Endothelial cell (in vitro differentiated cells): ENCODE results near the gene PSMA7. TPM values are rescaled to one million over a fixed set of nuclear protein-coding genes. Genes with fewer than 3 reads are reported as not detected.
A peak's percentile ranks its signal among the peaks of the same experiment; 100 is the strongest.

Source experiments
- DNase-seq: peaks from one replicate; pipeline ENCODE4 v3.0.0; 2021; ENCODE audit warnings: low spot score
- H3K27ac Mint-ChIP-seq: one replicate; pipeline ENCODE4 v1.8.0; 2021; ENCODE audit warnings: mixed read lengths, inconsistent platforms; ENCODE audit not compliant: unreplicated experiment
- H3K27me3 Mint-ChIP-seq: one replicate; pipeline ENCODE4 v1.8.0; 2021; ENCODE audit warnings: mild to moderate bottlenecking, moderate library complexity, mixed read lengths, inconsistent platforms; ENCODE audit not compliant: unreplicated experiment
- H3K36me3 Mint-ChIP-seq: one replicate; pipeline ENCODE4 v1.8.0; 2021; ENCODE audit warnings: mild to moderate bottlenecking, low read depth, mixed read lengths, inconsistent platforms; ENCODE audit not compliant: unreplicated experiment
- H3K4me1 Mint-ChIP-seq: one replicate; pipeline ENCODE4 v1.8.0; 2021; ENCODE audit warnings: mild to moderate bottlenecking, mixed read lengths, inconsistent platforms; ENCODE audit not compliant: unreplicated experiment
- H3K4me3 Mint-ChIP-seq: one replicate; pipeline ENCODE4 v1.8.0; 2021; ENCODE audit warnings: mild to moderate bottlenecking, mixed read lengths, inconsistent platforms; ENCODE audit not compliant: unreplicated experiment
- H3K9me3 Mint-ChIP-seq: one replicate; pipeline ENCODE4 v1.8.0; 2021; ENCODE audit warnings: mixed read lengths, inconsistent platforms; ENCODE audit not compliant: unreplicated experiment
- CTCF ChIP-seq: fragments of 200-600 bp; sonication (generic); IDR thresholded peaks from one replicate; pipeline ENCODE4 v1.5.0; 2021; ENCODE audit warnings: antibody characterized with exemption; ENCODE audit not compliant: unreplicated experiment
- total RNA-seq: library from RNA; stranded (reverse); fragmentation: NEBNext Ultra II Directional; extraction: Animal tissue kit (Norgen Biotek cat#: 25700); gene quantifications from one replicate; pipeline ENCODE4 v1.2.1, GENCODE V29; 2021; ENCODE audit not compliant: unreplicated experiment

Gene PSMA7
- total RNA-seq, 1 donor from 2014 or later, result 302 TPM

GRCh38 chr20:62167474-62167873, 24.3 kb upstream of the PSMA7 start:
- H3K27me3 Mint-ChIP-seq, result peaks cover 4% of the 10 kb centered on the region
- no peak overlapping the region for H3K4me3 Mint-ChIP-seq
- H3K4me1 Mint-ChIP-seq, result peaks cover 5% of the 10 kb centered on the region
- peaks cover 6% of the 10 kb centered on the region for H3K36me3 Mint-ChIP-seq
- no peak overlapping the region for H3K27ac Mint-ChIP-seq
- no peaks in the 10 kb centered on the region for H3K9me3 Mint-ChIP-seq
- TF ChIP-seq CTCF, result no peak
- no peak for DNase-seq

- H3K4me1 Mint-ChIP-seq, result no peaks in the 10 kb centered on the region
- no peak for DNase-seq
- H3K36me3 Mint-ChIP-seq, result peaks cover 6% of the 10 kb centered on the region
- no peak overlapping the region for H3K27ac Mint-ChIP-seq
- TF ChIP-seq CTCF, result no peak
- no peak overlapping the region for H3K4me3 Mint-ChIP-seq
- H3K27me3 Mint-ChIP-seq, result peaks cover 9% of the 10 kb centered on the region
- H3K9me3 Mint-ChIP-seq, result no peaks in the 10 kb centered on the region
These were observed 22.7 kb upstream of the PSMA7 start for GRCh38 chr20:62165762-62166399.

GRCh38 chr20:62164879-62165761, 21.9 kb upstream of the PSMA7 start:
- H3K9me3 Mint-ChIP-seq, result no peaks in the 10 kb centered on the region
- DNase-seq, result no peak
- H3K27me3 Mint-ChIP-seq, result peaks cover 9% of the 10 kb centered on the region
- TF ChIP-seq CTCF, result no peak
- H3K4me1 Mint-ChIP-seq, result no peaks in the 10 kb centered on the region
- peak overlapping the region; percentile 63 for H3K4me3 Mint-ChIP-seq
- peak overlapping the region; percentile 25 for H3K27ac Mint-ChIP-seq
- H3K36me3 Mint-ChIP-seq, result peaks cover 6% of the 10 kb centered on the region

- Mint-ChIP-seq H3K27me3 (peaks cover 7% of the 10 kb centered on the region), H3K4me3 (no peak overlapping the region), H3K27ac (no peak overlapping the region), H3K4me1 (no peaks in the 10 kb centered on the region), H3K36me3 (peaks cover 6% of the 10 kb centered on the region), H3K9me3 (no peaks in the 10 kb centered on the region)
- no peak for DNase-seq
- TF ChIP-seq CTCF, result no peak
These were observed 21.0 kb upstream of the PSMA7 start for GRCh38 chr20:62163986-62164762.
